ENCODE data around the gene SMIM44.

- TF ChIP-seq CTCF (IDR thresholded peaks at IDR 0.05): no peak
- no peak for TF ChIP-seq POLR2A (IDR thresholded peaks at IDR 0.05)
Measured at GRCh38 chr19:3510727-3511126, 27.5 kb upstream of the SMIM44 start.
